T-helper 22 cell (primary cell): ENCODE results near the gene HUS1.
"Not testable (repeated sequence)": the region's sequence is repeated elsewhere in the genome, so short reads cannot be mapped to it uniquely, and the experiment has no call there.

Source experiments
- DNase-seq: peaks from one replicate; pipeline ENCODE4 v3.0.0-alpha.2; 2020; ENCODE audit warnings: low read depth

Gene HUS1

DNA sequence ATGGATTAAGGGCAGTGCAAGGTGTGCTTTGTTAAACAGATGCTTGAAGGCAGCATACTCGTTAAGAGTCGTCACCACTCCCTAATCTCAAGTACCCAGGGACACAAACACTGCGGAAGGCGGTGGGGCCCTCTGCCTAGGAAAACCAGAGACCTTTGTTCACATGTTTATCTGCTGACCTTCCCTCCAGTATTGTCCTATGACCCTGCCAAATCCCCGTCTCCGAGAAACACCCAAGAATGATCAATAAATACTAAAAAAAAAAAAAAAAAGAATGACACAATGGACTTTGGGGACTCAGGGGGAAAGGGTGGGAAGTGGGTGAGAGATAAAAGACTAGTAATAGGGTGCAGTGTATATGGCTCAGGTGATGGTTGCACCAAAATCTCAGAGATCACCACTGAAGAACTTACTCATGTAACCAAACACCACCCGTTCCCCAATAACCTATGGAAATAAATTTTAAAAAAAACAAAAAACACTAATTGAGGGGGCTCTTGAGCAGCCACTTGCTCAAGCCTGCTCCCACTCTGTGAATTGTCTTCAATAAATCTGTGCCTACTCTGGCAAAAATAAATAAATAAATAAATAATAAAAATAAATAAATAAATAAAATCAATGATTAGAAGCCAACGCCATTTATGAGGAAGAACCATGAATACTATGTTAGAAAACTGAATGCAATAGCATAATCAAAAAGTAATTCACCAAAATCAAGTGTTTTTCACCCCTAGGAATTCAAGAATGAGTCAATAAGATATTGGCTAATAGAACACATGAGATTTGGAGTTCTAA is 56.1 kb downstream of the HUS1 start:
- not testable (repeated sequence) for DNase-seq

DNA sequence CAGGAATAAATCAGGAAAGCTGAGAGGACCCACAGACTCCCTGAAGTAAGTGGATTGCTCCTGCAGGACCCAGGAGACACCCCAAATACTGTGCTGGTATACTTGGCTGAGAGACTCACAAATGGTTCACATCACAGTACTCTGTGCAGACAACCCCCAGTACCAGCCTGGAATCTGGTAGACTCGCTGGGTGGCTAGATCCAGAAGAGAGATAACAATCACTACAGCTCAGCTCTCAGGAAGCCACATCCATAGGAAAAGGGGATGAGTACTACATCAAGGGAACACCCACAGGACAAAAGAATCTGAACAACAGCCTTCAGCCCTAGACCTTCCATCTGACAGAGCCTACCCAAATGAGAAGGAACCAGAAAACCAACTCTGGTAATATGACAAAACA is 62.9 kb downstream of the HUS1 start:
- not testable (repeated sequence) for DNase-seq

DNA sequence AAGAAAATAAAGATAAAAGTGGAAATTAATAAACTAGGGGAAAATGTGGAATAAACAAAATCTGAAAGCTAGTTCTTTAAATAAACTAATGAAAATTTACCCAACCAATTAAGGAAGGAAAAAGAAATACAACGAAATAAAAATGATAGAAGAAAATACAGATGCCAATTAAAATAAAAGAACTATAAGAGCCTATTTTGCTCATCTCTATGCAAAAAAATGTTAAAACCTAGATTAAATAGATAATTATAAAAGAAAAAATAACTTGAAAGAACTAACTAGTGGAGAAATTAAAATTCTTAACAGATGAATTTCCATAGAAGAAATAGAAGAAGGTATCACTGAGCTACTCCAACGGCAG is 63.8 kb downstream of the HUS1 start:
- DNase-seq: no peak

DNA sequence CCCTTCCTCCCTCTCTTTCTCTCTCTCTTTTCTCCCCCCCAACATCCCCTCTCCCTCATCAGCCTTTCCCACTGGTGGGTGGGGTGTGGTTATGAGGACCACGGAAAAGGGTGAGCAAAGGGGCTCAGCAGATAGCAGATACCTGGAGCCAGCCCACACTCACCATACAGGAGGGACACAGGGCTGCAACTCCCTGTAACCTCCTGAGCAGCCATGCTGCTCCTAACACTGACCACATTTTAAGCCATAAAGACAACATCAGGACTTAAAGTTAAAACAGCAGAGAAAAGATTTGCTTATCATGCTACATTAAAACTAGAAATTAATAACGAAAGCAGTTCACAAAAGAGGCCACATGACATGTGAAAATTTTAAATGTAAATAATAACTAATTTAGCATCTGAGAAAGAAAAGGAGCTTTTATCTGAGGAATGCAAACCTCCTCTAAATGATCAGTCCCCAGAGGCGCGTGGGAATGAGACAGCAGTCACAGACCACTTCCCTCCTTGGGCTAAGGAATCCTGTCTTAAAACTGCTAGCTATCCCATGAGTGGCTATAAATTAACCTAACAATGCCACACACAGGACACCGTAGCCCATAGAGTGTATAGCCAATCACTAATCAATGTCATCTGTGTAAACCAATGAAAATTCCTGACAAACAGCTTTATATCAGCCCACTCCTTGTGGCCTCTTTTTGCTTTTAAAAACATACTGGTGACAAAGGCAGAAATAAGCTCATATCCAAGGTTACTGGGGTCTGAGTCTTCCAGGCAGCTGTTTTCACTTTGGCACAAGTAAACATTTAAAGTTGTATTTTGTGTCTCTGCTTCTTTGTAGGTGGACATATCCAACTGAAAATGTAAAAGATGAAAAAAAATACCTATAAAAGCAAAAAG is 64.4 kb downstream of the HUS1 start:
- no peak for DNase-seq
